ENCODE measurements around the gene CYP26C1.
A peak's percentile ranks its signal among the peaks of the same experiment; 100 is the strongest.

Gene CYP26C1

GRCh38 chr10:93103953-93104352 is 43.4 kb downstream of the CYP26C1 start:
- DNase-seq (ENCODE audit: low spot score) = no peak
- TF ChIP-seq, protein P1, sequence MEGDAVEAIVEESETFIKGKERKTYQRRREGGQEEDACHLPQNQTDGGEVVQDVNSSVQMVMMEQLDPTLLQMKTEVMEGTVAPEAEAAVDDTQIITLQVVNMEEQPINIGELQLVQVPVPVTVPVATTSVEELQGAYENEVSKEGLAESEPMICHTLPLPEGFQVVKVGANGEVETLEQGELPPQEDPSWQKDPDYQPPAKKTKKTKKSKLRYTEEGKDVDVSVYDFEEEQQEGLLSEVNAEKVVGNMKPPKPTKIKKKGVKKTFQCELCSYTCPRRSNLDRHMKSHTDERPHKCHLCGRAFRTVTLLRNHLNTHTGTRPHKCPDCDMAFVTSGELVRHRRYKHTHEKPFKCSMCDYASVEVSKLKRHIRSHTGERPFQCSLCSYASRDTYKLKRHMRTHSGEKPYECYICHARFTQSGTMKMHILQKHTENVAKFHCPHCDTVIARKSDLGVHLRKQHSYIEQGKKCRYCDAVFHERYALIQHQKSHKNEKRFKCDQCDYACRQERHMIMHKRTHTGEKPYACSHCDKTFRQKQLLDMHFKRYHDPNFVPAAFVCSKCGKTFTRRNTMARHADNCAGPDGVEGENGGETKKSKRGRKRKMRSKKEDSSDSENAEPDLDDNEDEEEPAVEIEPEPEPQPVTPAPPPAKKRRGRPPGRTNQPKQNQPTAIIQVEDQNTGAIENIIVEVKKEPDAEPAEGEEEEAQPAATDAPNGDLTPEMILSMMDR (IDR thresholded peaks at IDR 0.05; ENCODE audit: extremely low read depth, missing control alignments) = no peak

GRCh38 chr10:93106631-93107072 is 46.1 kb downstream of the CYP26C1 start:
- no peak for DNase-seq (ENCODE audit: low spot score)
- TF ChIP-seq, protein P1 (IDR thresholded peaks at IDR 0.05; ENCODE audit: extremely low read depth, missing control alignments) = no peak

- TF ChIP-seq, protein P1 (IDR thresholded peaks at IDR 0.05; ENCODE audit: extremely low read depth, missing control alignments) = no peak
- no peak for DNase-seq (ENCODE audit: low spot score)
Observed at GRCh38 chr10:93110472-93111146, 50.0 kb downstream of the CYP26C1 start.

GRCh38 chr10:93113042-93113441 is 52.4 kb downstream of the CYP26C1 start:
- TF ChIP-seq, protein P1 (IDR thresholded peaks at IDR 0.05; ENCODE audit: extremely low read depth, missing control alignments) = no peak
- DNase-seq (ENCODE audit: low spot score) = no peak

DNA sequence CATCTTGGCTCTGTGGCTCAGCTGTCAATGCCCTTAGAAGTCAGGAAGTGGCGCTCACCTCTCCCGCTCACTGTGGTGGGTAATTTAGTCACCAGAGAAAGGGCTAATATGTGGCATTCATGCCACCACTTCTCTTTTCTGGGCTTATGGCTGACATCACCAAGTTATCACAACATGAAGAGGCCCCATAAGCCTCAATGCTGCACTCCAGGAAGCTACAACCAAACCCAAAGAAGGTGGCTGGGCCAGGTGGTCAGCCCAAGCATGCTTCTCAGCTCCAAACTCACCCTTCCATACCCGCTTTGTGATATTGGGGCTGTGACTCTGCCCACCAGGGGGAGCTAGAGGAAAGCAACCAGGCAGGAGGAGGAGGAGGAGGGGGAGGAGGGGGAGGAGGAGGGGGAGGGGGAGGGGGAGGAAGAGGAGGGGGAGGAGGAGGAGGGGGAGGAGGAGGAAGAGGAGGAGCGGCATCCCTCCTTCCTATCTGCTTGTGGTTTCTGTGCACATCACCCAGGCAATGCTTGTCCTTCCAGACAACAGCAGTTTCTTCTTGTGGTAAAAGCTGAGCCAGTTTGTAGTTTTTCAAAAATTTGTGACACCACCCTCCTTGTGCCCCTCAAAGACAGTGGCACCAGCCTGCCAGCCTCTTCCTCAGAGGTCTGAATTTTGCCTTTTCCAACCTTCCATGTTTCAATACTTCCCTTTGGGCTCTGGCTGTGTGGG is 55.2 kb downstream of the CYP26C1 start:
- DNase-seq (ENCODE audit: low spot score) = peak; percentile 66
- TF ChIP-seq, protein P1 (IDR thresholded peaks at IDR 0.05; ENCODE audit: extremely low read depth, missing control alignments) = peak; percentile 45
